GM21825 (cell line): ENCODE results near the gene CAPN14.

Experiments
- ATAC-seq: cut with Tn5 transposase; IDR thresholded peaks from one replicate; pipeline ENCODE4 v1.9.1; 2021; ENCODE audit warnings: mild to moderate bottlenecking, moderate library complexity; ENCODE audit not compliant: unreplicated experiment

CAPN14 gene

GRCh38 chr2:31217465-31218200 is at the start of gene CAPN14:
CAPN14 (minus strand) TSS chr2:31217515; CDS start chr2:31205447, 12,068 bp downstream.
- ATAC-seq = no peak

GRCh38 chr2:31266804-31267203 is 49.5 kb upstream of the CAPN14 start:
- no peak for ATAC-seq

GRCh38 chr2:31265234-31265633 is 47.9 kb upstream of the CAPN14 start:
- ATAC-seq = no peak

- ATAC-seq = no peak
These were observed 46.4 kb upstream of the CAPN14 start for GRCh38 chr2:31263636-31264190.

GRCh38 chr2:31260870-31261269 is 43.6 kb upstream of the CAPN14 start:
- ATAC-seq = no peak

- ATAC-seq = no peak
These were observed 41.8 kb upstream of the CAPN14 start for GRCh38 chr2:31259075-31259474.

- ATAC-seq = peak; percentile 36
These were observed 41.0 kb upstream of the CAPN14 start for GRCh38 chr2:31258351-31258750.

GRCh38 chr2:31256611-31257382 is 39.5 kb upstream of the CAPN14 start:
- no peak for ATAC-seq

- peak; percentile 69 for ATAC-seq
These were observed 38.7 kb upstream of the CAPN14 start for GRCh38 chr2:31255911-31256571.

GRCh38 chr2:31254237-31255203 is 37.2 kb upstream of the CAPN14 start:
- no peak for ATAC-seq

GRCh38 chr2:31253356-31254131 is 36.2 kb upstream of the CAPN14 start:
- no peak for ATAC-seq

GRCh38 chr2:31251851-31252250 is 34.5 kb upstream of the CAPN14 start:
- ATAC-seq = no peak

GRCh38 chr2:31251018-31251417 is 33.7 kb upstream of the CAPN14 start:
- ATAC-seq = no peak

GRCh38 chr2:31249009-31249690 is 31.8 kb upstream of the CAPN14 start:
- no peak for ATAC-seq

- ATAC-seq = no peak
These were observed 30.8 kb upstream of the CAPN14 start for GRCh38 chr2:31248139-31248538.

GRCh38 chr2:31247711-31248110 is 30.4 kb upstream of the CAPN14 start:
- no peak for ATAC-seq

GRCh38 chr2:31246184-31246852 is 29.0 kb upstream of the CAPN14 start:
- ATAC-seq = no peak

- ATAC-seq = no peak
These were observed 26.8 kb upstream of the CAPN14 start for GRCh38 chr2:31244101-31244500.
